Testis (tissue), 3 donors: ENCODE measurements around the gene NAT16. TPM values are rescaled to one million over a fixed set of nuclear protein-coding genes. Genes with fewer than 3 reads are reported as not detected.

Source experiments
- DNase-seq: peaks from one replicate; pipeline ENCODE4 v3.0.0-alpha.2; 2019
- H3K27ac ChIP-seq, 2 donors: fragments of 200-600 bp; sonication (generic); one replicate each; pipeline ENCODE4 v1.5.1; 2019
- H3K27me3 ChIP-seq: fragments of 200-600 bp; sonication (generic); one replicate; pipeline ENCODE4 v1.5.1; 2019
- H3K36me3 ChIP-seq: fragments of 200-600 bp; sonication (generic); one replicate; pipeline ENCODE4 v1.5.1; 2017; ENCODE audit warnings: low read depth; ENCODE audit errors: missing control alignments
- H3K4me1 ChIP-seq: fragments of 200-600 bp; sonication (generic); one replicate; pipeline ENCODE4 v1.5.1; 2019
- H3K4me3 ChIP-seq, 2 donors: fragments of 200-600 bp; sonication (generic); one replicate each; pipeline ENCODE4 v1.5.1; 2017 to 2019
- H3K9me3 ChIP-seq: fragments of 200-600 bp; sonication (generic); one replicate; pipeline ENCODE4 v1.5.1; 2017
- CTCF ChIP-seq, 3 experiments: fragments of 450-650 bp in 2 of 3; fragments of 200-600 bp in 1 of 3; sonication (generic) in 1 of 3; IDR thresholded peaks; one replicate each; pipeline ENCODE4 v1.5.1; 2016 to 2019; ENCODE audit warnings: antibody characterized with exemption in 3 of 3, mild to moderate bottlenecking in 2 of 3, moderate library complexity in 1 of 3
- POLR2A ChIP-seq: fragments of 450-650 bp; IDR thresholded peaks from one replicate; pipeline ENCODE4 v1.6.1; 2017; ENCODE audit warnings: antibody characterized with exemption, mild to moderate bottlenecking, moderate library complexity
- WGBS, 2 donors: methylation state at CpG; one replicate each; pipeline ENCODE4 v1.1.5; 2018; 5-methylcytosine and 5-hydroxymethylcytosine counted together
- intact Hi-C: fragments of 100-400 bp; cut with DNase I; formaldehyde crosslinking; loops from one replicate; pipeline ENCODE4 v1.15.1; 2023; ENCODE audit warnings: low total_unique reads
- polyA plus RNA-seq: library from polyadenylated mRNA; stranded (reverse); fragments of 350-450 nt; fragmentation: Illumina TruSeq; extraction: RNeasy Lipid Tissue Mini Kit (QIAGEN cat#74804); gene quantifications from one replicate; pipeline ENCODE4 v1.2.3, GENCODE V29; 2014; ENCODE audit warnings: low read depth, low replicate concordance; ENCODE audit not compliant: insufficient read depth
- total RNA-seq, 2 donors: library from RNA; depleted of rRNA; stranded (reverse); fragments of >200 nt; gene quantifications; one replicate each; pipeline ENCODE4 v1.2.3, GENCODE V29; 2016

Gene NAT16
- total and polyA plus RNA-seq, 3 donors from 2014 or later = 0.26 to 0.50 (median 0.31) TPM

GRCh38 chr7:101163279-101164070, 16.6 kb downstream of the NAT16 start:
- Histone ChIP-seq H3K27ac (no peak overlapping the region), H3K36me3 (no peaks in the 10 kb centered on the region), H3K4me1 (peaks cover 17% of the 10 kb centered on the region), H3K4me3 (peak overlapping the region; percentile 26 to 45), H3K9me3 (no peaks in the 10 kb centered on the region), H3K27me3 (no peaks in the 10 kb centered on the region)
- intact Hi-C loops = loop anchor here (10.0 kb wide), 1 partner anchor 121 kb away; no protein-coding TSS in a partner anchor
- 1% methylated on average over 69 to 88 of the region's 92 CpGs for WGBS, 2 donors
- DNase-seq = peak; percentile 54
- no peak for TF ChIP-seq CTCF (IDR thresholded peaks at IDR 0.05)
- TF ChIP-seq POLR2A = no peak

DNA sequence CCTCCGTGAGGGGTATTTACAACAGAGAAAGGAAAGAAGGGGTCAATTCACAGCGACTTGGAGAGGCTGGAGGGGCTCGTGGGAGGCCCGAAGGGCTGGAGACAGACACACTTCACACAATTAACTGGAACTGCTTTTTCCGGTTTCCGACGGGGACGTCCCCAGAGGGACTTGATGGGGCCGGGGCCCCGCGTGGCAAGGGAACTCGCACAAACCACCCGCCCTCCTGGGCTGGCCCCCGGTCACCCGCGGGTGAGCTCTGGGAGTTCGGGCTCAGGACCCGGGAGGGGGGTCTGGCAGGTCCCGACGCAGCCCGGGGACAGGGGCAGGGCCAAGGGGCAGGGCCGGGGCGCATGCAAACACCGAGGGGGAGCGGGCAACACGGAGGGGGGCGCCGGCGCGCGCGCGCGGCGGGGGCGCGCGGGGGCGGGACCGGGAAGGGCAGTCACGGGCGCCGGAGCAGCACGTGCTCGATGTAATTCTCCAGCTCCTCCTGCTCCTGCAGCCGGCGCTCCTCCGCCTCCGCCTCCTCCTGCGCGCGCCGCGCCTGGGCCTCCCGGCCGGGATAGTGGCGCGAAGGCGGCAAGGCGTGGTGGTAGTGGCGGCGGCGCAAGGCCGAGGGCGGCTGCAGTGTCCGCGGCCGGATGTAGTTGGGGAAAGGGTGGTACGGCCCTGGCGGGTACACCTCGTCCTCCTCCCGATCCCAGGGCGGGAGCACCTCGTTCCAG, 17.4 kb downstream of the NAT16 start:
- no peaks in the 10 kb centered on the region for H3K36me3 ChIP-seq
- H3K4me3 ChIP-seq = peak overlapping the region; percentile 26 to 45
- H3K27me3 ChIP-seq = no peaks in the 10 kb centered on the region
- TF ChIP-seq CTCF (IDR thresholded peaks at IDR 0.05) (no peak), POLR2A (no peak)
- 4 to 6% methylated on average over 19 to 61 of the region's 74 CpGs for whole genome bisulfite sequencing, 2 donors
- no peaks in the 10 kb centered on the region for H3K9me3 ChIP-seq
- DNase-seq = peak; percentile 59
- H3K27ac ChIP-seq = no peak overlapping the region
- intact Hi-C loops = loop anchor here (10.0 kb wide), 1 partner anchor 122 kb away; no protein-coding TSS in a partner anchor
- H3K4me1 ChIP-seq = peaks cover 17% of the 10 kb centered on the region

- no peak for TF ChIP-seq POLR2A
- Histone ChIP-seq H3K27me3 (no peaks in the 10 kb centered on the region), H3K36me3 (no peaks in the 10 kb centered on the region), H3K4me3 (no peak overlapping the region), H3K4me1 (peaks cover 17% of the 10 kb centered on the region), H3K9me3 (no peaks in the 10 kb centered on the region), H3K27ac (no peak overlapping the region)
- intact Hi-C loops = loop anchor here (10.0 kb wide), 1 partner anchor 123 kb away; no protein-coding TSS in a partner anchor
- no peak for DNase-seq
- WGBS, 2 donors = 58 to 74% methylated on average over 17 of the region's 17 CpGs
Observed at GRCh38 chr7:101161692-101162471, 18.2 kb downstream of the NAT16 start.

- no peaks in the 10 kb centered on the region for H3K36me3 ChIP-seq
Observed at GRCh38 chr7:101160910-101161309, 19.2 kb downstream of the NAT16 start.

More at GRCh38 chr7:101160910-101161309, 19.2 kb downstream of the NAT16 start:
- no peak for TF ChIP-seq POLR2A
- no peak for TF ChIP-seq CTCF (IDR thresholded peaks at IDR 0.05)
- H3K27me3 ChIP-seq = no peaks in the 10 kb centered on the region
- no peak overlapping the region for H3K4me3 ChIP-seq
- no peak overlapping the region for H3K27ac ChIP-seq
- H3K9me3 ChIP-seq = no peaks in the 10 kb centered on the region
- intact Hi-C loops = loop anchor here (10.0 kb wide), 1 partner anchor 124 kb away; no protein-coding TSS in a partner anchor
- peaks cover 16% of the 10 kb centered on the region for H3K4me1 ChIP-seq
- no peak for DNase-seq
